HG03439 (cell line): ENCODE results near the gene AKIRIN2.
"Not testable (repeated sequence)": the region's sequence is repeated elsewhere in the genome, so short reads cannot be mapped to it uniquely, and the experiment has no call there.

Experiments used
- ATAC-seq: cut with Tn5 transposase; IDR thresholded peaks from one replicate; pipeline ENCODE4 v1.9.1; 2021; ENCODE audit warnings: mild to moderate bottlenecking, moderate library complexity; ENCODE audit not compliant: unreplicated experiment

AKIRIN2 gene

GRCh38 chr6:87690441-87690840, 11.6 kb downstream of the AKIRIN2 start:
- no peak for ATAC-seq

GRCh38 chr6:87687893-87688292, 14.1 kb downstream of the AKIRIN2 start:
- not testable (repeated sequence) for ATAC-seq

- ATAC-seq = no peak
These were observed 14.7 kb downstream of the AKIRIN2 start for GRCh38 chr6:87687296-87687695.

GRCh38 chr6:87686636-87687205, 15.3 kb downstream of the AKIRIN2 start:
- not testable (repeated sequence) for ATAC-seq

GRCh38 chr6:87684895-87685654, 17.0 kb downstream of the AKIRIN2 start:
- no peak for ATAC-seq

- no peak for ATAC-seq
These were observed 18.1 kb downstream of the AKIRIN2 start for GRCh38 chr6:87683890-87684289.

GRCh38 chr6:87682310-87682709, 19.7 kb downstream of the AKIRIN2 start:
- ATAC-seq = no peak

GRCh38 chr6:87675004-87675681, 26.9 kb downstream of the AKIRIN2 start:
- ATAC-seq = no peak

GRCh38 chr6:87674290-87674689, 27.7 kb downstream of the AKIRIN2 start:
- ATAC-seq = no peak

GRCh38 chr6:87673237-87673636, 28.8 kb downstream of the AKIRIN2 start:
- no peak for ATAC-seq

GRCh38 chr6:87672641-87673040, 29.4 kb downstream of the AKIRIN2 start:
- no peak for ATAC-seq

- no peak for ATAC-seq
These were observed 30.4 kb downstream of the AKIRIN2 start for GRCh38 chr6:87671555-87672029.

- ATAC-seq = no peak
These were observed 31.3 kb downstream of the AKIRIN2 start for GRCh38 chr6:87670707-87671106.

GRCh38 chr6:87669051-87669450, 33.0 kb downstream of the AKIRIN2 start:
- peak; percentile 66 for ATAC-seq

- ATAC-seq = no peak
These were observed 34.0 kb downstream of the AKIRIN2 start for GRCh38 chr6:87668013-87668412.

GRCh38 chr6:87667032-87667431, 35.0 kb downstream of the AKIRIN2 start:
- ATAC-seq = no peak

GRCh38 chr6:87664921-87665485, 37.0 kb downstream of the AKIRIN2 start:
- ATAC-seq = no peak

- no peak for ATAC-seq
These were observed 38.6 kb downstream of the AKIRIN2 start for GRCh38 chr6:87663434-87663833.

- ATAC-seq = no peak
These were observed 40.5 kb downstream of the AKIRIN2 start for GRCh38 chr6:87661503-87661902.

- ATAC-seq = no peak
These were observed 41.0 kb downstream of the AKIRIN2 start for GRCh38 chr6:87661016-87661415.

- no peak for ATAC-seq
These were observed 41.7 kb downstream of the AKIRIN2 start for GRCh38 chr6:87660226-87660911.
